Lower lobe of right lung (tissue), 2 donors: ENCODE data around the gene AMOTL2. TPM values are rescaled to one million over a fixed set of nuclear protein-coding genes. Genes with fewer than 3 reads are reported as not detected.

ENCODE experiments used
- ATAC-seq, 2 donors: fragments of 200-7000 bp; cut with Tn5 transposase; one replicate each; pipeline ENCODE4 v1.9.1; 2020 to 2022; ENCODE audit warnings: mild to moderate bottlenecking in 2 of 2, moderate library complexity in 2 of 2
- DNase-seq: peaks from one replicate; pipeline ENCODE4 v3.0.0-alpha.2; 2020
- H3K27ac ChIP-seq: fragments of 200-600 bp; one replicate; pipeline ENCODE4 v1.8.0; 2022
- H3K27me3 ChIP-seq: fragments of 200-600 bp; one replicate; pipeline ENCODE4 v1.8.0; 2022; ENCODE audit warnings: low read depth
- H3K36me3 ChIP-seq: fragments of 200-600 bp; one replicate; pipeline ENCODE4 v1.8.0; 2022; ENCODE audit warnings: mild to moderate bottlenecking
- H3K4me1 ChIP-seq: fragments of 200-600 bp; one replicate; pipeline ENCODE4 v1.8.0; 2022
- H3K4me3 ChIP-seq: fragments of 200-600 bp; one replicate; pipeline ENCODE4 v1.8.0; 2022; ENCODE audit warnings: mild to moderate bottlenecking
- H3K9me3 ChIP-seq: fragments of 200-600 bp; one replicate; pipeline ENCODE4 v1.8.0; 2022
- CTCF ChIP-seq: fragments of 200-600 bp; IDR thresholded peaks from one replicate; pipeline ENCODE4 v1.8.0; 2022; ENCODE audit warnings: antibody characterized with exemption, mild to moderate bottlenecking
- intact Hi-C: fragments of 100-400 bp; cut with DNase I; formaldehyde crosslinking; loops from one replicate; pipeline ENCODE4 v1.11.0; 2022
- total RNA-seq: library from RNA; stranded (reverse); fragmentation: NEBNext Ultra II Directional; extraction: Animal tissue kit (Norgen Biotek cat#: 25700); gene quantifications from one replicate; pipeline ENCODE4 v1.2.1, GENCODE V29; 2021
- donor health status: DM: no; HTN: yes; CAD: no; lungs with severe emphysema.

AMOTL2 gene
- total RNA-seq, 1 donor from 2014 or later = 77.8 TPM

- Histone ChIP-seq H3K27ac (no peak overlapping the region), H3K4me1 (peaks cover 19% of the 10 kb centered on the region), H3K36me3 (no peaks in the 10 kb centered on the region), H3K4me3 (no peak overlapping the region), H3K27me3 (no peaks in the 10 kb centered on the region), H3K9me3 (peaks cover 10% of the 10 kb centered on the region)
- DNase-seq (no peak), ATAC-seq (no peak)
- TF ChIP-seq CTCF = no peak
- intact Hi-C loops = no loop called here
Measured at GRCh38 chr3:134342259-134342658, 32.0 kb downstream of the AMOTL2 start.

GRCh38 chr3:134341389-134341788 lies 32.9 kb downstream of the AMOTL2 start:
- no peak for TF ChIP-seq CTCF
- peaks cover 28% of the 10 kb centered on the region for H3K4me1 ChIP-seq
- H3K9me3 ChIP-seq = peaks cover 2% of the 10 kb centered on the region
- no peaks in the 10 kb centered on the region for H3K36me3 ChIP-seq
- ATAC-seq = no peak
- intact Hi-C loops = no loop called here
- H3K27me3 ChIP-seq = no peaks in the 10 kb centered on the region
- H3K27ac ChIP-seq = no peak overlapping the region
- no peak for DNase-seq
- no peak overlapping the region for H3K4me3 ChIP-seq

GRCh38 chr3:134340982-134341365 lies 33.3 kb downstream of the AMOTL2 start:
- Histone ChIP-seq H3K4me1 (peaks cover 31% of the 10 kb centered on the region), H3K4me3 (no peak overlapping the region), H3K36me3 (no peaks in the 10 kb centered on the region), H3K27me3 (no peaks in the 10 kb centered on the region), H3K27ac (no peak overlapping the region), H3K9me3 (no peaks in the 10 kb centered on the region)
- intact Hi-C loops = no loop called here
- ATAC-seq = no peak
- no peak for TF ChIP-seq CTCF
- DNase-seq = no peak

GRCh38 chr3:134340362-134340981 lies 33.8 kb downstream of the AMOTL2 start:
- no peak for DNase-seq
- H3K9me3 ChIP-seq = no peaks in the 10 kb centered on the region
- no peak for TF ChIP-seq CTCF
- peaks cover 33% of the 10 kb centered on the region for H3K4me1 ChIP-seq
- no peaks in the 10 kb centered on the region for H3K27me3 ChIP-seq
- ATAC-seq = no peak
- H3K4me3 ChIP-seq = no peak overlapping the region
- intact Hi-C loops = no loop called here
- H3K36me3 ChIP-seq = no peaks in the 10 kb centered on the region
- no peak overlapping the region for H3K27ac ChIP-seq

- H3K27ac ChIP-seq = no peak overlapping the region
- no peak for ATAC-seq
- peaks cover 38% of the 10 kb centered on the region for H3K4me1 ChIP-seq
- no peak overlapping the region for H3K4me3 ChIP-seq
- H3K27me3 ChIP-seq = no peaks in the 10 kb centered on the region
- intact Hi-C loops = no loop called here
- DNase-seq = no peak
- H3K9me3 ChIP-seq = no peaks in the 10 kb centered on the region
- no peaks in the 10 kb centered on the region for H3K36me3 ChIP-seq
- TF ChIP-seq CTCF = no peak
Measured at GRCh38 chr3:134339913-134340312, 34.3 kb downstream of the AMOTL2 start.

GRCh38 chr3:134339331-134339730 lies 34.9 kb downstream of the AMOTL2 start:
- no peak overlapping the region for H3K4me3 ChIP-seq
- no peak overlapping the region for H3K27ac ChIP-seq
- intact Hi-C loops = no loop called here
- no peaks in the 10 kb centered on the region for H3K27me3 ChIP-seq
- DNase-seq = no peak
- peaks cover 44% of the 10 kb centered on the region for H3K4me1 ChIP-seq
- no peak for TF ChIP-seq CTCF
- no peaks in the 10 kb centered on the region for H3K9me3 ChIP-seq
- no peak for ATAC-seq
- no peaks in the 10 kb centered on the region for H3K36me3 ChIP-seq
